Spleen (tissue), 11 donors: Measurements from ENCODE around the gene BLCAP. TPM values are rescaled to one million over a fixed set of nuclear protein-coding genes. Genes with fewer than 3 reads are reported as not detected.

Experiments used
- DNase-seq: peaks from one replicate; pipeline ENCODE4 v3.0.0-alpha.2; 2020
- H3K27ac ChIP-seq, 8 donors: fragments of 200-600 bp; sonication (generic) in 7 of 8; 1 replicate in 4 of 8; 2 replicates in 4 of 8; pipeline versions ENCODE4 v1.5.0 to v1.8.0; 2016 to 2021; ENCODE audit warnings: inconsistent platforms in 4 of 8, mild to moderate bottlenecking in 4 of 8, moderate library complexity in 1 of 8
- H3K27me3 ChIP-seq, 7 donors: fragments of 200-600 bp; sonication (generic) in 6 of 7; replicated peaks in 1 of 7; 1 replicate in 4 of 7; 2 replicates in 3 of 7; pipeline versions ENCODE4 v1.5.0 to v1.8.0; 2016 to 2021; ENCODE audit warnings: inconsistent platforms in 3 of 7, mild to moderate bottlenecking in 1 of 7
- H3K36me3 ChIP-seq, 6 donors: fragments of 200-600 bp; sonication (generic) in 5 of 6; 1 replicate in 4 of 6; 2 replicates in 2 of 6; pipeline versions ENCODE4 v1.5.0 to v1.8.0; 2016 to 2021; ENCODE audit warnings: inconsistent platforms in 2 of 6
- H3K4me1 ChIP-seq, 6 donors: fragments of 200-600 bp; sonication (generic) in 5 of 6; 1 replicate in 3 of 6; 2 replicates in 3 of 6; pipeline versions ENCODE4 v1.5.0 to v1.8.0; 2016 to 2021; ENCODE audit warnings: inconsistent platforms in 3 of 6
- H3K4me3 ChIP-seq, 8 donors: fragments of 200-600 bp; sonication (generic) in 7 of 8; 1 replicate in 4 of 8; 2 replicates in 4 of 8; pipeline versions ENCODE4 v1.5.0 to v1.8.0; 2016 to 2021; ENCODE audit warnings: inconsistent platforms in 4 of 8, mild to moderate bottlenecking in 4 of 8, moderate library complexity in 2 of 8
- H3K9me3 ChIP-seq, 8 donors: fragments of 200-600 bp; sonication (generic) in 7 of 8; 1 replicate in 4 of 8; 2 replicates in 4 of 8; pipeline versions ENCODE4 v1.5.0 to v1.8.0; 2016 to 2021; ENCODE audit warnings: inconsistent platforms in 4 of 8
- CTCF ChIP-seq, 11 experiments: fragments of 200-600 bp in 7 of 11; fragments of 450-650 bp in 4 of 11; sonication (generic) in 4 of 11; IDR thresholded peaks in 8 of 11; conservative IDR thresholded peaks in 3 of 11; 1 replicate in 7 of 11; 2 replicates in 4 of 11; pipeline versions ENCODE4 v1.4.0 to v1.8.0; 2016 to 2021; ENCODE audit warnings: antibody characterized with exemption in 11 of 11, inconsistent platforms in 4 of 11, mild to moderate bottlenecking in 1 of 11
- POLR2A ChIP-seq, 3 donors: fragments of 450-650 bp; IDR thresholded peaks; one replicate each; pipeline ENCODE4 v1.5.1; 2017; ENCODE audit warnings: antibody characterized with exemption in 3 of 3, mild to moderate bottlenecking in 1 of 3
- POLR2AphosphoS5 ChIP-seq, 3 donors: sonication (generic); formaldehyde crosslinking; IDR thresholded peaks; one replicate each; pipeline ENCODE4 v1.5.1; 2017; ENCODE audit warnings: antibody characterized with exemption in 3 of 3
- WGBS, 5 donors: extraction: QIAGEN DNeasy Blood & Tissue Kit in 3 of 5; methylation state at CpG; one replicate each; pipeline versions ENCODE4 v1.1.5 to v1.1.7; 2013 to 2018; 5-methylcytosine and 5-hydroxymethylcytosine counted together
- intact Hi-C: fragments of 100-400 bp; cut with DNase I; formaldehyde crosslinking; loops from one replicate; pipeline ENCODE4 v1.15.0; 2023; ENCODE audit warnings: low total_unique reads
- polyA plus RNA-seq, 3 donors: library from polyadenylated mRNA; stranded (reverse); fragments of 200-250 nt; gene quantifications; one replicate each; pipeline ENCODE4 v1.2.1, GENCODE V29; 2013
- total RNA-seq, 7 donors: library from RNA; depleted of rRNA in 3 of 7; stranded (reverse); fragments of >200 nt in 3 of 7; fragmentation: NEBNext Ultra II Directional in 4 of 7; extraction: Animal tissue kit (Norgen Biotek cat#: 25700) in 4 of 7; gene quantifications; one replicate each; pipeline versions ENCODE4 v1.1.0 to v1.2.1, GENCODE V29; 2016 to 2021
- donor health status: healthy with polysubstance abuse.
- donor health status: DM: no; HTN: no; CAD: no; lungs with moderate emphysema.
- donor health status: DM: no; HTN: no; CAD: no.
- donor health status: Bipolar disorder and iron deficiency.
- donor health status: healthy.
- donor health status: DM: no; HTN: no; CAD: no.
- donor health status: DM: yes; HTN: yes; CAD: no.

The BLCAP gene
- total and polyA plus RNA-seq, 10 donors = 56.8 to 94.7 (median 67.3) TPM

DNA sequence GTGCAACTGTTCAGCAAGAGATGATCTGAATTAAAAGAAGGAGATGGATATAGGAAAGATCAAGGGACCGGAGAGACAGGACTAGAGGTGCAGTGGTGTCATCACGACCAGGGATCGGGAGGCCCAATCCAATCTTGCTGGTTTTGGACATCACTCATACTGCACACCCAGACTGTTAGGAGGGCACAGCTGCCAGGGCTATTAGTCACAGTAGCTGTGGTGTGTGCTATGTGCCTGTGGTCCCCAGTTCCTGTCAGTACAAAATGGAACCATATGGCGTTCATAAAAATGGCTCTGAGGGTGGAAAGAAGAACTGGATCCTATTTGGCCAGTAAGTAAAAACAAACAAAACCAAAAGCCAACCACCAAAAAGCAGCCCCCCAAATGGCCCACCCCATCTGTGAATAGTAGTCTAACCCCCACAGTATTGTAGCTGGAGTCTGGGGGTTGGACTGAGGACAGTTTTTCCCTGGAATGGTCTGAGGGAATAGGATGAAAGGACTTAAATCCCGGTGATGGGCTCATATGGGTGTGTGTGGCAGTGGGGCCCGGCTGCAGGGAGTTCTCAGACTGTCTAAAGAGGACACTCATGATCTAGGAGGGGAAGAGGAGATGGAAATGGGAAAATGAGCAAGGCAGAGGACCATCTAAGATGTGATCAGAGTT is 15.9 kb downstream of the BLCAP start:
- 91 to 98% (median 95%) methylated on average over 6 of the region's 6 CpGs for WGBS, 5 donors
- Histone ChIP-seq H3K4me1 (peaks cover 0 to 11% (median 3%) of the 10 kb centered on the region in 6 donors), H3K27me3 (no peaks in the 10 kb centered on the region), H3K9me3 (no peaks in the 10 kb centered on the region), H3K4me3 (no peak overlapping the region), H3K36me3 (peaks cover 0 to 87% (median 25%) of the 10 kb centered on the region in 6 donors), H3K27ac (no peak overlapping the region)
- TF ChIP-seq CTCF (IDR thresholded peaks at IDR 0.05 in 8 of 11, conservative IDR thresholded peaks at IDR 0.05 in 3 of 11) (no peak), POLR2A (IDR thresholded peaks at IDR 0.05) (no peak), POLR2AphosphoS5 (IDR thresholded peaks at IDR 0.05) (no peak)
- DNase-seq = no peak
- intact Hi-C loops = no loop called here

GRCh38 chr20:37510226-37510625 is 17.4 kb downstream of the BLCAP start:
- intact Hi-C loops = no loop called here
- Histone ChIP-seq H3K36me3 (peaks cover 0 to 73% (median 24%) of the 10 kb centered on the region in 6 donors), H3K4me1 (peaks cover 0 to 7% (median under 1%) of the 10 kb centered on the region in 6 donors), H3K9me3 (no peaks in the 10 kb centered on the region), H3K27ac (no peak overlapping the region), H3K27me3 (no peaks in the 10 kb centered on the region), H3K4me3 (no peak overlapping the region)
- no peak for DNase-seq
- 92 to 95% (median 95%) methylated on average over 5 of the region's 5 CpGs for WGBS, 5 donors
- no peak for TF ChIP-seq POLR2A (IDR thresholded peaks at IDR 0.05)
- TF ChIP-seq POLR2AphosphoS5 (IDR thresholded peaks at IDR 0.05) = no peak
- no peak for TF ChIP-seq CTCF (IDR thresholded peaks at IDR 0.05 in 8 of 11, conservative IDR thresholded peaks at IDR 0.05 in 3 of 11)

GRCh38 chr20:37506152-37506725 is 21.4 kb downstream of the BLCAP start:
- Histone ChIP-seq H3K4me3 (no peak overlapping the region), H3K27ac (no peak overlapping the region), H3K27me3 (no peaks in the 10 kb centered on the region), H3K4me1 (peaks cover 0 to 7% (median 0%) of the 10 kb centered on the region in 6 donors), H3K9me3 (no peaks in the 10 kb centered on the region), H3K36me3 (peaks cover 0 to 39% (median 5%) of the 10 kb centered on the region in 6 donors)
- intact Hi-C loops = no loop called here
- no peak for DNase-seq
- 77 to 88% (median 83%) methylated on average over 4 of the region's 4 CpGs for WGBS, 5 donors
- TF ChIP-seq CTCF (IDR thresholded peaks at IDR 0.05 in 8 of 11, conservative IDR thresholded peaks at IDR 0.05 in 3 of 11) = no peak
- no peak for TF ChIP-seq POLR2A (IDR thresholded peaks at IDR 0.05)
